ENCODE results near the gene CBX4.

DNA sequence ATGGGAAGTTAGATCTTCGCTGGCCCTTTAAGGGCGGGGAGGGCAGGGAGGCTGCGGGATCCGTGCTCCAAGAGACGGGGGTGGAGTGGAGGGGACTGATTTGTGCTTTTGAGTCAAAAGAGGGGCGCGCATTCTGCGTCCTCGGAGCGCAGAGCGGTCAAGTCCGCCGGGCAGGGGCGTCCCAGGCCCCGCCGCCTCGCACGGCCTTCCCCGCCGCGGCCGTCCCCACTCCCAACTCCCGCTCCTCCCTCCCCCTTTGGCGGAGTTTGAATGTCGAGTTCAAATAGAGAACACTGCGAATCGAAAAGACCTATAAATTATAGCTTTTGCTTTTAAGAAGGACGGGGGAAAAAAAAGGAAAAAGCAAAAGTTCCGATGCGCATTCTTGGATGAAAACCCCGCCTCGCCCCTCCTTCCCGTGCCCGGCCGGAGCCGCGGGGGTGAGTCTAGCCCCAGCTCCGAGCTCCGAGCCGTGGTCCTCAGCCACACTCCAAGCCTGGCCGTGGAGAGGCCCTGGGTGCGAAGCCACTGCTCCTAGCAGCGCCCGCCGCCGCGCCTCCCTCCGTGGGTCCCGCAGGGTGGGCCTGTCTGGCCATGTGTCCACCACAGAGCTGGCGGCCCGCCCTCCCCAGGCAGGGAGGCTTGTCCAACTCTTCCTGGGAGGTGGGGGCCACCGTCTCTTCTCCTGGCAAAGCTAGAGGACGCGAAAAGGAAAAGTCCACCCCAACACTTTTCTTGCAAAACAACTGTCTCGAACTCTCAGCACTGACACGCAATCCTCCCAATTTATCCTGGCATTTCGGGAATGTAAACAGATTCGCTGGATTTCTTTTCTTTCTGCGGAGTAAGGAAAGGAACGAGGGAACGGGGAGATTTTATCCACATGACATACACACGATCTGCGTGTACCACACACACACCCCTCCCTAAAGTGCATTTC lies 46.0 kb downstream of the CBX4 start:
- TF ChIP-seq, protein P1, sequence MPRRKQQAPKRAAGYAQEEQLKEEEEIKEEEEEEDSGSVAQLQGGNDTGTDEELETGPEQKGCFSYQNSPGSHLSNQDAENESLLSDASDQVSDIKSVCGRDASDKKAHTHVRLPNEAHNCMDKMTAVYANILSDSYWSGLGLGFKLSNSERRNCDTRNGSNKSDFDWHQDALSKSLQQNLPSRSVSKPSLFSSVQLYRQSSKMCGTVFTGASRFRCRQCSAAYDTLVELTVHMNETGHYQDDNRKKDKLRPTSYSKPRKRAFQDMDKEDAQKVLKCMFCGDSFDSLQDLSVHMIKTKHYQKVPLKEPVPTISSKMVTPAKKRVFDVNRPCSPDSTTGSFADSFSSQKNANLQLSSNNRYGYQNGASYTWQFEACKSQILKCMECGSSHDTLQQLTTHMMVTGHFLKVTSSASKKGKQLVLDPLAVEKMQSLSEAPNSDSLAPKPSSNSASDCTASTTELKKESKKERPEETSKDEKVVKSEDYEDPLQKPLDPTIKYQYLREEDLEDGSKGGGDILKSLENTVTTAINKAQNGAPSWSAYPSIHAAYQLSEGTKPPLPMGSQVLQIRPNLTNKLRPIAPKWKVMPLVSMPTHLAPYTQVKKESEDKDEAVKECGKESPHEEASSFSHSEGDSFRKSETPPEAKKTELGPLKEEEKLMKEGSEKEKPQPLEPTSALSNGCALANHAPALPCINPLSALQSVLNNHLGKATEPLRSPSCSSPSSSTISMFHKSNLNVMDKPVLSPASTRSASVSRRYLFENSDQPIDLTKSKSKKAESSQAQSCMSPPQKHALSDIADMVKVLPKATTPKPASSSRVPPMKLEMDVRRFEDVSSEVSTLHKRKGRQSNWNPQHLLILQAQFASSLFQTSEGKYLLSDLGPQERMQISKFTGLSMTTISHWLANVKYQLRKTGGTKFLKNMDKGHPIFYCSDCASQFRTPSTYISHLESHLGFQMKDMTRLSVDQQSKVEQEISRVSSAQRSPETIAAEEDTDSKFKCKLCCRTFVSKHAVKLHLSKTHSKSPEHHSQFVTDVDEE (CRISPR knock-in tag; IDR thresholded peaks at IDR 0.05), result no peak
- no peak for TF ChIP-seq CSRNP3 (CRISPR knock-in tag; IDR thresholded peaks at IDR 0.05)
- TF ChIP-seq RARB (CRISPR knock-in tag; IDR thresholded peaks at IDR 0.05), result no peak
- TF ChIP-seq SNAI2 (CRISPR knock-in tag; IDR thresholded peaks at IDR 0.05), result no peak
- no peak for TF ChIP-seq CSDC2 (CRISPR knock-in tag; IDR thresholded peaks at IDR 0.05)
- no peak for TF ChIP-seq TCF4 (CRISPR knock-in tag; IDR thresholded peaks at IDR 0.05; ENCODE audit: borderline replicate concordance)
- no peak for TF ChIP-seq GLIS3 (CRISPR knock-in tag; IDR thresholded peaks at IDR 0.05)
- TF ChIP-seq PPARA (CRISPR knock-in tag; IDR thresholded peaks at IDR 0.05; ENCODE audit: borderline replicate concordance), result no peak

All from SK-N-SH treated with all-trans-retinoic acid at 6 μM for 48 hours (cell line).